Fibroblast of pulmonary artery (primary cell): ENCODE results near the gene SOX21.

ENCODE experiments used
- DNase-seq: peaks from one replicate; pipeline ENCODE4 v3.0.0-alpha.2; 2010; ENCODE audit warnings: low read depth
- H3K4me3 ChIP-seq: replicated peaks from 2 replicates; pipeline ENCODE4 v1.5.1; 2011; ENCODE audit warnings: low read depth, mild to moderate bottlenecking, control low read depth, low read length, moderate library complexity
- TF ChIP-seq, protein P1 (sequence below): IDR thresholded peaks from 2 replicates; pipeline ENCODE4 v1.5.1; 2011; ENCODE audit warnings: mild to moderate bottlenecking, control low read depth, low read length, inconsistent platforms; ENCODE audit errors: missing control alignments

SOX21 gene

DNA sequence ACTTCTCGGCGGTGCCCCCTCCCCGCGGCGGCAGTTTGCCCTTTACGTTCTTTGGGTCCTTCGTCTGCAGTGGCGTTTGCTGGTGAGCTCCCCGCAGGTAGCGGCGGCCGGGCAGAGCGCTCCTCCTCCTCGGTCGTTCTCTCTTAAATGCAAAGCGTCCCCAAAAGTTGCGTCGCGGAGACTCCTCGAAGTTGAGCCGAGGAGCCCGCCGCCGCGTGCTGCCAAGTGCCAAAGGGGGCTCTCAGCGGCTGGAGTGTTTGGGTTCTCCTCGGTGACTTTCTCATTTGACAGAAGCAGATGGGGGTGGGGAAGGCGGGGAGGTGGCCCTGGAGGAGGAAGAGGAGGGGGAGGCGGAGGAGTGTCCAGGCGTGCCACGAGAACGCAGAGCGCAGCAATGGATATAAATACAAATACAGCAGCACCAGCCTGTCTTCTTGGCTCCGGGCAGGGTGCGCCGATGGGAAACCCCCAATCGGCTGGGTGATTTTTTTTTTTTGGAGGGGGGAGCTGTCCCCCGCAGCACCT lies at the start of gene SOX21:
Gene SOX21, minus strand, starts transcription at position 259 of the 525 bp plus-strand sequence. CDS start 496 bp downstream, outside the sequence.
- TF ChIP-seq, protein P1, sequence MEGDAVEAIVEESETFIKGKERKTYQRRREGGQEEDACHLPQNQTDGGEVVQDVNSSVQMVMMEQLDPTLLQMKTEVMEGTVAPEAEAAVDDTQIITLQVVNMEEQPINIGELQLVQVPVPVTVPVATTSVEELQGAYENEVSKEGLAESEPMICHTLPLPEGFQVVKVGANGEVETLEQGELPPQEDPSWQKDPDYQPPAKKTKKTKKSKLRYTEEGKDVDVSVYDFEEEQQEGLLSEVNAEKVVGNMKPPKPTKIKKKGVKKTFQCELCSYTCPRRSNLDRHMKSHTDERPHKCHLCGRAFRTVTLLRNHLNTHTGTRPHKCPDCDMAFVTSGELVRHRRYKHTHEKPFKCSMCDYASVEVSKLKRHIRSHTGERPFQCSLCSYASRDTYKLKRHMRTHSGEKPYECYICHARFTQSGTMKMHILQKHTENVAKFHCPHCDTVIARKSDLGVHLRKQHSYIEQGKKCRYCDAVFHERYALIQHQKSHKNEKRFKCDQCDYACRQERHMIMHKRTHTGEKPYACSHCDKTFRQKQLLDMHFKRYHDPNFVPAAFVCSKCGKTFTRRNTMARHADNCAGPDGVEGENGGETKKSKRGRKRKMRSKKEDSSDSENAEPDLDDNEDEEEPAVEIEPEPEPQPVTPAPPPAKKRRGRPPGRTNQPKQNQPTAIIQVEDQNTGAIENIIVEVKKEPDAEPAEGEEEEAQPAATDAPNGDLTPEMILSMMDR: no peak
- no peak for DNase-seq
- H3K4me3 ChIP-seq: no peak within 1 kb of the TSS

DNA sequence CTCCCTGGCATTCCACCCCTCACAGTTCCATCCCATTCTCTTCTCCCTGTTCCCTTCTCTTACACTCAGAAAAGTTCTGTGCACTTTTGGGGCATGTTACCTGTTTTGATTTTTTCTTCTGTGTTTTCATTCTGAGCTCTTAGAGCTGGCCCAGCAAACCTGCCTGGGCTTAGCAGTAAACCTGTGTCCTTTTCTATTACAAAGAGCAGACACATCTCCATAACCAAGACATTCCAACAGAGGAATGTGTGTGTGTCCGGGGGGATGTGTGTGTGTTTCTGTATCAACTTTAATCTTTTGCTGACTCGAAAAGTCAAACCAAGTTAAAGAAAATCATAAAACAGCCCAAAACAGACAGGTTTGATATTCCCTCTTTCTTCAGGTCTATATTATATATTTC lies 49.1 kb upstream of the SOX21 start:
- H3K4me3 ChIP-seq: no peak overlapping the region
- no peak for DNase-seq
- TF ChIP-seq, protein P1: no peak

DNA sequence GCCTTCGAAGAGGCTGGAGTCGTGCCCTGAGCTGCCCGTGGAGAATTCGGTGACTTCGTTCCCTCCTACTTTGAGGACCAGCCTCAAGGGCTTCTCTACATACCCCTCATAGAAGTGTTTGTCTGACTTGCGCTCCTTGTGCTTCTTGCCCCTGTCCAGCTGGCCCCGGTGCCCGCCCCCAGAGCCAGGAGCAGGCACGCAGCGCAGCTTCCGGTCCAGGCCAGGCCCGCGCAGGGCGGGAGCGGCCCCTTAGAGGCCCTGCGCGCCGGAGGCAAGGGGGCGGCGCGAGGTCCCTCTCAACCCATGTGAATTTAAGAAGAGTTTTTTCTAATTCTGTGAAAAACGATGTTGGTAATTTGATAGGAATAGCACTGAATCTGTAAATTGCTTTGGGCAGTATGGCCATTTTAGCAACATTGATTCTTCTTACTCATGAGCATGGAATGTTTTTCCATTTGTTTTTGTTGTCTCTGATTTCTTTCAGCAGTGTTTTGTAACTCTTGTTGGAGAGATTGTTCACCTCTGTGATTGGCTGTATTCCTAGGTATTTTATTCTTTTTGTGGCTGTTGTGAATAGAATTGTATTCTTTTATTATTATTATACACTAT lies 46.9 kb upstream of the SOX21 start:
- TF ChIP-seq, protein P1: no peak
- no peak overlapping the region for H3K4me3 ChIP-seq
- no peak for DNase-seq

DNA sequence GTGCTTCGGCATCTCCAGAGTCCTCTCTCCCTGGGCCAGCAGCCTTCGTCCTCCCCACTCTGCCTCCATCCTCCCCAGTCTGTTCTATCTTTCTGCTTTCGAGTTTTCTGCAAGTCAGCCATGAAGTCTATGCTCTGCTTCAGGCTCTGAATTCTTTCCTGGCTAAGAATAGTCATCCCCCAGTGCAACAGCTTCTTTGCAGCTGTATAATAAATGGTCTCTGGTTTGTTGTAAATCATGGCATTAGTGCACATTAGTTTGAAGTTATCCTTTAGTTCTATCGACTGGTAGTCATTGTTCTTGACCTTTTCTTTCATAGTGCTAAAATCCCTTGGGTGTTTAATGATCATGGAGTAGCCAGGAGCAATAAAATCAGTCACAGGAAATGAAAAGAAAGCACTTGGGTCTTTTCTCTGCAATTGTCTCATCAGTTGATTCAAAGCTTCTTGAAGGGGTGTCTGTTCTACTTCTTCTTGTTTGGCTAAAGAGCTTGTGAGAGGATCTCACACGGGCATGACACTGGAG lies 46.2 kb upstream of the SOX21 start:
- TF ChIP-seq, protein P1: no peak
- H3K4me3 ChIP-seq: no peak overlapping the region

DNA sequence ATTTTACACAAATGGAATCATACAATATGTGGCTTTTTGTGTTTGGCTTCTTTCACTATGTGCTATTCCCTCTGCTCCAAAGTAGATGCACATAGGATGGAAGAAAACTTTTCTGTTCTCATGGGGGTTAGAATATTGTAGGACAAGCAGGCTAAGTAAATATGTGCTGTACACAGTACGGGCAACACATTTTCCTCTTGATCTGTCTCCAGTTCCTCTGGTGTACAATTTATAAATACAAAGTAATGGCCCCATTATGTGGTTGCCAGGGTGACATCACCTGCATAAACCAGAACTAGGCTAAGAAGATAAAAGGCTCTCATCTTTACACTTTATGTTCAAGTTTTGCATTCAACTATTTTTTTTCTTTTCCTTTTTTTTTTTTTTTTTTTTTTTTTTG lies 41.0 kb upstream of the SOX21 start:
- DNase-seq: no peak
- H3K4me3 ChIP-seq: no peak overlapping the region
- TF ChIP-seq, protein P1: no peak

More for the DNA sequence above, 46.2 kb upstream of the SOX21 start:
- no peak for DNase-seq

DNA sequence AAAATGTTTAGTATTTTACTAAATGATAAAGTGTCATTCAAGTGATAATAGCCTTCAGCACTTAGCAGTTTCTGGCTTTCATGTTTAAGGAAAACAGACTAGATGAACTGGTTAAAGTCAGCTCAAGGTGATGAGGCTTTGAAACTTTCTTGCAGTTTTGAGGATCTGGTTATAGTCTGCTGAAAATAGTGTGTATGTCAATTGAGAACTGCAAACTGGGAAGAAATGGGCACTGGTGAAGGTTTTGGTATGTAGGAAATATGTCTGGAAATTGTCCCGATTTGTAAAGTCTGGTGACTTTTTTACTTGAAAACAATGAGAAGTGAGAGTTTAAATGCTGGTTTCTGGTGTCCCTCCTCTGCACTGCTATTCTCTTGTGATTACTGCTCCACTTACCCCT lies 36.8 kb upstream of the SOX21 start:
- DNase-seq: no peak
- TF ChIP-seq, protein P1: no peak
- no peak overlapping the region for H3K4me3 ChIP-seq

DNA sequence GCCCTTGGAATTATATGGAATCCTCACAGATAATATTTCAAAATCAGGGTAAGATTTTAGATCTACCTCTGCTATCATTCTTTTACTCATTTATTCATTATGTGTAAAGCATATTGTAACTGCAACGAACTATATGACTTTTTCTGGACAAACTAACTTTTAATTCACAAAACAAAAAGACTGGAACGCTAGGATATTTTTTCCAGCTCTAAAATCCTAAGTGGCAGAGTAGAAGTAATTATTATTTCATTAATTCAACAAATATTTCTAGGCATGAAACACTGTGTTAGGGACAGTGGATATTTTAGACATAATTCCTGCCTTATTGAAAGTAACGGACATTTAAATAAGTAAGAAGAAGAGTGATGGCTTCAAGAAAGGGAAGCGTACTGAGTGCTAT lies 26.9 kb upstream of the SOX21 start:
- TF ChIP-seq, protein P1: no peak
- DNase-seq: no peak
- no peak overlapping the region for H3K4me3 ChIP-seq
